ENCODE results near the gene IPO7. TPM values are rescaled to one million over a fixed set of nuclear protein-coding genes. Genes with fewer than 3 reads are reported as not detected.

The IPO7 gene
- total RNA-seq, 1 experiment from 2014 or later = 205 TPM

- Histone ChIP-seq H4K91ac (ENCODE audit: insufficient read length, low read depth, low read length) (peak within 1 kb of the TSS; percentile 89), H2AFZ (ENCODE audit: low read length) (no peak within 1 kb of the TSS), H3K4me2 (ENCODE audit: insufficient read depth, insufficient read length, low read length) (peak within 1 kb of the TSS; percentile 98), H3K4ac (ENCODE audit: low read depth, low read length) (peak within 1 kb of the TSS; percentile 40; the same call in 1 of the 2 replicates), H3K4me1 (ENCODE audit: insufficient read depth, low read length) (no peaks in the 10 kb centered on the region), H3K9ac (ENCODE audit: extremely low read depth, insufficient read length, low read length) (peak within 1 kb of the TSS; percentile 96), H3K23ac (ENCODE audit: insufficient read length, low read depth, low read length) (peak within 1 kb of the TSS; percentile 70), H3K9me3 (ENCODE audit: control insufficient read depth, low read depth, low read length) (no peaks in the 10 kb centered on the region), H3K79me2 (ENCODE audit: insufficient read depth, low read length) (peaks cover 4% of the 10 kb centered on the region; the same call in 1 of the 2 replicates), H2BK20ac (ENCODE audit: low read depth, low read length, poor library complexity, severe bottlenecking) (no peak within 1 kb of the TSS), H3K27me3 (ENCODE audit: insufficient read depth, low read length) (no peaks in the 10 kb centered on the region), H2BK120ac (ENCODE audit: low read depth, low read length, poor library complexity, severe bottlenecking) (peak within 1 kb of the TSS; percentile 89), H4K5ac (ENCODE audit: insufficient read length, low read depth, low read length) (peak within 1 kb of the TSS; percentile 97), H3K56ac (ENCODE audit: insufficient read length, low read depth, low read length) (peak within 1 kb of the TSS; percentile 97), H3K18ac (ENCODE audit: insufficient read length, low read depth, low read length) (peak within 1 kb of the TSS; percentile 97), H2AK5ac (ENCODE audit: insufficient read length, low read length) (no peak within 1 kb of the TSS), H3K27ac (ENCODE audit: insufficient read length, low read depth, low read length) (peak within 1 kb of the TSS; percentile 97), H3K79me1 (ENCODE audit: insufficient read depth, low read depth, low read length, poor library complexity, severe bottlenecking) (peaks cover under 1% of the 10 kb centered on the region), H3K23me2 (ENCODE audit: insufficient read length, low read depth, low read length, poor library complexity, severe bottlenecking) (no peaks in the 10 kb centered on the region), H2BK12ac (ENCODE audit: insufficient read length, low read depth, low read length) (peak within 1 kb of the TSS; percentile 12), H4K20me1 (ENCODE audit: control insufficient read depth, insufficient read depth, insufficient read length) (no peaks in the 10 kb centered on the region), H3T11ph (ENCODE audit: low read length) (peak within 1 kb of the TSS; percentile 57), H4K8ac (replicated peaks; ENCODE audit: insufficient read length, low read depth, low read length) (no peak within 1 kb of the TSS), H2BK5ac (ENCODE audit: insufficient read length, low read length) (peak within 1 kb of the TSS; percentile 90), H2BK15ac (ENCODE audit: low read depth, low read length) (no peak within 1 kb of the TSS), H3K14ac (ENCODE audit: insufficient read depth, low read length) (peak within 1 kb of the TSS; percentile 96)
- no CpG with 5 or more reads among the region's 45 CpGs for WGBS (ENCODE audit: extremely low coverage, insufficient read length, low lambda C conversion rate)
- Mint-ChIP-seq H3K4me3 (peak within 1 kb of the TSS; percentile 95 to 96), H3K27ac (peak within 1 kb of the TSS; percentile 99 to 100 (median 100)), H3K4me1 (peaks cover 13 to 14% of the 10 kb centered on the region in 2 experiments), H3K27me3 (ENCODE audit: low read depth) (no peaks in the 10 kb centered on the region), H3K36me3 (ENCODE audit: insufficient read depth in 1 of 3, low read depth in 3 of 3) (peaks cover 3 to 5% (median 4%) of the 10 kb centered on the region in 3 experiments; a peak in 6 of 7 replicates), H3K9me3 (no peaks in the 10 kb centered on the region)
- no peak for TF ChIP-seq CTCF (conservative IDR thresholded peaks at IDR 0.05)
- peak; percentile 100 for DNase-seq
Measured at GRCh38 chr11:9460322-9461062, 76.0 kb downstream of the IPO7 start, which contains the start of gene ZNF143. Gene ZNF143 (plus strand): TSS chr11:9461012. CDS start chr11:9471309, 10,297 bp downstream.
